HepG2 (cell line): ENCODE measurements around the gene APBB1. TPM values are rescaled to one million over a fixed set of nuclear protein-coding genes. Genes with fewer than 3 reads are reported as not detected.

ENCODE experiments used
- ATF2 ChIP-seq: sonication (generic); formaldehyde crosslinking; IDR thresholded peaks from 2 replicates; pipeline ENCODE4 v1.4.0; 2020; ENCODE audit warnings: missing genetic modification reagents
- CEBPZ ChIP-seq: IDR thresholded peaks from 2 replicates; pipeline ENCODE4 v1.6.1; 2012; ENCODE audit warnings: low read length, improper control_type of control experiment
- HDAC2 ChIP-seq: sonication (generic); formaldehyde crosslinking; IDR thresholded peaks from 2 replicates; pipeline ENCODE4 v1.4.0; 2020; ENCODE audit warnings: missing genetic modification reagents
- HDAC6 ChIP-seq: fragments of 200-600 bp; sonication (generic); IDR thresholded peaks from 2 replicates; pipeline ENCODE4 v1.7.0; 2017; ENCODE audit warnings: mild to moderate bottlenecking, antibody characterized with exemption, low read length, low read depth
- HMG20A ChIP-seq: IDR thresholded peaks from 2 replicates; pipeline ENCODE4 v1.6.1; 2016; ENCODE audit warnings: borderline replicate concordance
- IRF2 ChIP-seq: IDR thresholded peaks from 2 replicates; pipeline ENCODE4 v1.6.1; 2018; ENCODE audit warnings: missing genetic modification reagents, missing compliant biosample characterization
- KDM5B ChIP-seq: sonication (generic); formaldehyde crosslinking; IDR thresholded peaks from 2 replicates; pipeline ENCODE4 v1.4.0; 2020; ENCODE audit warnings: missing genetic modification reagents, mild to moderate bottlenecking, borderline replicate concordance
- NFRKB ChIP-seq: fragments of 450-650 bp; IDR thresholded peaks from 2 replicates; pipeline ENCODE4 v1.6.1; 2017
- PHB2 ChIP-seq: fragments of 450-650 bp; IDR thresholded peaks from 2 replicates; pipeline ENCODE4 v1.6.1; 2018; ENCODE audit not compliant: partially characterized antibody
- RORA ChIP-seq: sonication (generic); formaldehyde crosslinking; IDR thresholded peaks from 2 replicates; pipeline ENCODE4 v1.5.0; 2020; ENCODE audit warnings: mild to moderate bottlenecking, missing genetic modification reagents, moderate library complexity
- SP4 ChIP-seq: sonication (generic); formaldehyde crosslinking; IDR thresholded peaks from 2 replicates; pipeline ENCODE4 v1.8.1; 2023; ENCODE audit warnings: mild to moderate bottlenecking, missing genetic modification reagents
- SRSF1 ChIP-seq: fragments of 200-400 bp; formaldehyde crosslinking; optimal IDR thresholded peaks from 2 replicates; pipeline ENCODE3; 2017; ENCODE audit warnings: mild to moderate bottlenecking, low read depth, low read length, moderate library complexity
- TAF15 ChIP-seq: fragments of 200-400 bp; formaldehyde crosslinking; IDR thresholded peaks from one replicate; pipeline ENCODE4 v1.6.1; 2018; ENCODE audit warnings: mild to moderate bottlenecking, low read depth, low read length; ENCODE audit not compliant: poor library complexity, severe bottlenecking
- YEATS2 ChIP-seq: sonication (generic); formaldehyde crosslinking; IDR thresholded peaks from 2 replicates; pipeline ENCODE4 v1.4.0; 2020; ENCODE audit warnings: missing genetic modification reagents, borderline replicate concordance
- ZBTB3 ChIP-seq: sonication (generic); formaldehyde crosslinking; IDR thresholded peaks from 2 replicates; pipeline ENCODE4 v1.4.0; 2020; ENCODE audit warnings: low read depth, mild to moderate bottlenecking, moderate library complexity, missing genetic modification reagents, borderline replicate concordance
- ZNF101 ChIP-seq: sonication (generic); formaldehyde crosslinking; IDR thresholded peaks from 2 replicates; pipeline ENCODE4 v1.4.0; 2020; ENCODE audit warnings: mild to moderate bottlenecking, low read depth, missing genetic modification reagents, borderline replicate concordance
- ZNF256 ChIP-seq: sonication (generic); formaldehyde crosslinking; conservative IDR thresholded peaks from 2 replicates; pipeline ENCODE4 v1.4.0; 2020; ENCODE audit warnings: missing genetic modification reagents
- ZNF33A ChIP-seq: sonication (generic); formaldehyde crosslinking; IDR thresholded peaks from 2 replicates; pipeline ENCODE4 v1.5.1; 2020; ENCODE audit warnings: missing genetic modification reagents, mild to moderate bottlenecking, moderate library complexity, borderline replicate concordance
- ZNF484 ChIP-seq: sonication (generic); formaldehyde crosslinking; IDR thresholded peaks from 2 replicates; pipeline ENCODE4 v1.5.1; 2020; ENCODE audit warnings: mild to moderate bottlenecking, low read depth, missing genetic modification reagents, borderline replicate concordance
- ZNF564 ChIP-seq: sonication (generic); formaldehyde crosslinking; IDR thresholded peaks from 2 replicates; pipeline ENCODE4 v1.8.1; 2023; ENCODE audit warnings: mild to moderate bottlenecking, missing genetic modification reagents
- ZNF772 ChIP-seq: sonication (generic); formaldehyde crosslinking; IDR thresholded peaks from 2 replicates; pipeline ENCODE4 v1.5.0; 2020; ENCODE audit warnings: mild to moderate bottlenecking, missing genetic modification reagents
- ZNF781 ChIP-seq: sonication (generic); formaldehyde crosslinking; IDR thresholded peaks from 2 replicates; pipeline ENCODE4 v1.5.1; 2020; ENCODE audit warnings: borderline replicate concordance, mild to moderate bottlenecking, missing genetic modification reagents; ENCODE audit errors: not compliant biosample characterization
- ZNF841 ChIP-seq: sonication (generic); formaldehyde crosslinking; IDR thresholded peaks from 2 replicates; pipeline ENCODE4 v1.8.1; 2023; ENCODE audit warnings: missing genetic modification reagents, borderline replicate concordance
- polyA plus RNA-seq, 8 experiments: library from polyadenylated mRNA; depleted of rRNA in 3 of 8; stranded (reverse) in 7 of 8; unstranded in 1 of 8; fragments of >200 nt; fragmentation: Illumina TruSeq in 4 of 8; extraction: Trizol in 4 of 8; gene quantifications; 2 replicates each; pipeline versions ENCODE4 v1.2.1 to v1.2.3, GENCODE V29; 2011 to 2016; ENCODE audit warnings: low read depth in 4 of 8, missing spikeins in 1 of 8, mixed read lengths in 1 of 8; ENCODE audit not compliant: insufficient read depth in 1 of 8
- total RNA-seq, 5 experiments: library from RNA; depleted of rRNA; stranded (reverse); fragments of >200 nt; fragmentation: Illumina TruSeq; extraction: Trizol; gene quantifications; 2 replicates each; pipeline ENCODE4 v1.2.3, GENCODE V29; 2016; ENCODE audit warnings: low read depth in 1 of 5
- TF ChIP-seq, protein P1 (sequence below): sonication (generic); formaldehyde crosslinking; IDR thresholded peaks from 2 replicates; pipeline ENCODE4 v1.5.0; 2020; ENCODE audit warnings: missing genetic modification reagents

APBB1 gene
- total and polyA plus RNA-seq, 2 of the 13 experiments (the other 11 are each of a cell fraction or from before 2014, with no cell fraction given), result 1.7 to 3.5 TPM

DNA sequence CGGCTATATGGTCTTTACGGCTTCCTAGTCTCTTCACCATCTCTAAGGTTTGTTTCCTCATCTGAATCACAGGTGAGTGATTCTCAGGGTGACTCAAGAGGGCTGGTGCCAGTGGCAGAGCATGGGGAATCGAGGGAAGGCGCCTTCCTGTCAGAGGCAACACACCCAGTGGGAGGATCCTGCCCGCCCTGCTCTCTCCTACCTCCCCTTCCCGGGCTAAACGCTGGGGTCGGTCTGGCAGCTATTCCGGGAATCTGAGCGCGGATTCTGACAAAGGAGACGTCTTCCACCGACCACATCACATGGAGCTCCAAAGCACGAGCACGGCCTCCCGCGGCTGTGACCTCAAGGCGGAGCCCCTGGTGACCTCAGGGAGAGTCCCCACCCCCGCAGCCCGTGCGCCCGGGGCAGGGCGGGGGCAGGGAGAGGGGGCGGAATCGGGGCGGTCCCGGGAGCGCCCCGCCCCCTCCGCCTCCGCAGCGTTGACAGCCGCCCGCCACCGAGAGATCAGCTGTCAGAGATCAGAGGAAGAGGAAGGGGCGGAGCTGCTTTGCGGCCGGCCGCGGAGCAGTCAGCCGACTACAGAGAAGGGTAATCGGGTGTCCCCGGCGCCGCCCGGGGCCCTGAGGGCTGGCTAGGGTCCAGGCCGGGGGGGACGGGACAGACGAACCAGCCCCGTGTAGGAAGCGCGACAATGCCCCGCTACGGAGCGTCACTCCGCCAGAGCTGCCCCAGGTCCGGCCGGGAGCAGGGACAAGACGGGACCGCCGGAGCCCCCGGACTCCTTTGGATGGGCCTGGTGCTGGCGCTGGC lies 28.8 kb downstream of the APBB1 start, which contains the start of gene SMPD1 (continued):
- TF ChIP-seq CEBPZ, result no peak
- TF ChIP-seq ZNF772 (CRISPR knock-in tag), result peak; percentile 56
- peak; percentile 21; the same call in 1 of the 2 replicates for TF ChIP-seq KDM5B
- peak; percentile 53; the same call in 1 of the 2 replicates for TF ChIP-seq IRF2
- 0 out of 2 replicates have a peak, but pooled peaks have one; percentile 27 for TF ChIP-seq ATF2 (CRISPR knock-in tag)
- no peak; the same call in 1 of the 2 replicates for TF ChIP-seq ZNF33A
- TF ChIP-seq SRSF1, result no peak
- TF ChIP-seq YEATS2, result no peak
- TF ChIP-seq HDAC2 (CRISPR knock-in tag), result no peak; the same call in 1 of the 2 replicates
- TF ChIP-seq ZNF256 (CRISPR knock-in tag), result no peak
- no peak for TF ChIP-seq TAF15
- no peak for TF ChIP-seq NFRKB
- no peak for TF ChIP-seq HMG20A (CRISPR knock-in tag)
- TF ChIP-seq ZNF841 (CRISPR knock-in tag), result no peak
- TF ChIP-seq RORA (CRISPR knock-in tag), result no peak
- TF ChIP-seq ZNF101 (CRISPR knock-in tag), result no peak
- no peak for TF ChIP-seq ZNF564 (CRISPR knock-in tag)
- no peak for TF ChIP-seq HDAC6
- peak; percentile 76; the same call in 1 of the 2 replicates for TF ChIP-seq ZBTB3 (CRISPR knock-in tag)
- peak; percentile 14 for TF ChIP-seq ZNF781 (CRISPR knock-in tag)
- no peak for TF ChIP-seq ZNF484
- TF ChIP-seq SP4 (CRISPR knock-in tag), result peak; percentile 91
- TF ChIP-seq, protein P1, sequence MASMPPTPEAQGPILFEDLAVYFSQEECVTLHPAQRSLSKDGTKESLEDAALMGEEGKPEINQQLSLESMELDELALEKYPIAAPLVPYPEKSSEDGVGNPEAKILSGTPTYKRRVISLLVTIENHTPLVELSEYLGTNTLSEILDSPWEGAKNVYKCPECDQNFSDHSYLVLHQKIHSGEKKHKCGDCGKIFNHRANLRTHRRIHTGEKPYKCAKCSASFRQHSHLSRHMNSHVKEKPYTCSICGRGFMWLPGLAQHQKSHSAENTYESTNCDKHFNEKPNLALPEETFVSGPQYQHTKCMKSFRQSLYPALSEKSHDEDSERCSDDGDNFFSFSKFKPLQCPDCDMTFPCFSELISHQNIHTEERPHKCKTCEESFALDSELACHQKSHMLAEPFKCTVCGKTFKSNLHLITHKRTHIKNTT (CRISPR knock-in tag), result no peak
- no peak for TF ChIP-seq PHB2
